H1 (cell line): ENCODE data around the gene TNFSF11. TPM values are rescaled to one million over a fixed set of nuclear protein-coding genes. Genes with fewer than 3 reads are reported as not detected.

Experiments
- CTCF ChIA-PET: fragments of 300-600 bp; sonication (Branson Sonifier 250); formaldehyde crosslinking; loops from one replicate; lab custom pipeline; 2021; ENCODE audit not compliant: partially characterized antibody; lab: Charles Lee
- POLR2A ChIA-PET: fragments of 300-600 bp; sonication (Branson Sonifier 250); formaldehyde crosslinking; loops from one replicate; lab custom pipeline; 2021; ENCODE audit warnings: inconsistent platforms; ENCODE audit not compliant: partially characterized antibody; lab: Charles Lee
- DNase-seq, 2 experiments: peaks; one replicate each; pipeline versions ENCODE4 v3.0.0 to v3.0.0-alpha.2; 2010 to 2022; ENCODE audit warnings: low spot score in 2 of 2, low read depth in 1 of 2, mixed read lengths in 1 of 2
- FAIRE-seq: peaks from 2 replicates; lab custom pipeline; 2011; peaks lifted over from hg19 to GRCh38; lab: Jason Lieb, UNC
- H2AFZ ChIP-seq: 2 replicates; pipeline ENCODE4 v1.8.1; 2012; ENCODE audit warnings: low read length, inconsistent platforms
- H2AK5ac ChIP-seq: 2 replicates; pipeline ENCODE4 v1.6.1; 2013; ENCODE audit warnings: low read depth, low read length
- H2BK120ac ChIP-seq: replicated peaks from 2 replicates; pipeline ENCODE3; 2013; ENCODE audit warnings: low read depth, low read length, inconsistent platforms
- H2BK12ac ChIP-seq: 2 replicates; pipeline ENCODE4 v1.6.1; 2013; ENCODE audit warnings: low read depth, low read length
- H2BK15ac ChIP-seq: 2 replicates; pipeline ENCODE4 v1.6.1; 2013; ENCODE audit warnings: low read length
- H2BK20ac ChIP-seq: 2 replicates; pipeline ENCODE4 v1.6.1; 2013; ENCODE audit warnings: low read length
- H2BK5ac ChIP-seq: 2 replicates; pipeline ENCODE4 v1.6.1; 2013; ENCODE audit warnings: low read depth, low read length
- H3K14ac ChIP-seq: 2 replicates; pipeline ENCODE4 v1.6.1; 2013; ENCODE audit warnings: inconsistent platforms; ENCODE audit not compliant: insufficient read length
- H3K18ac ChIP-seq: 2 replicates; pipeline ENCODE4 v1.6.1; 2013; ENCODE audit warnings: low read length; ENCODE audit errors: extremely low read depth
- H3K23ac ChIP-seq: 2 replicates; pipeline ENCODE4 v1.6.1; 2013; ENCODE audit warnings: inconsistent platforms; ENCODE audit not compliant: insufficient read length
- H3K23me2 ChIP-seq: 2 replicates; pipeline ENCODE4 v1.6.1; 2013; ENCODE audit warnings: low read depth, low read length
- H3K27ac ChIP-seq: 2 replicates; pipeline ENCODE4 v1.6.1; 2011; ENCODE audit warnings: low read depth, low read length, inconsistent platforms
- H3K27me3 ChIP-seq, 4 experiments: replicated peaks in 1 of 4; 1 replicate in 1 of 4; 2 replicates in 3 of 4; pipeline versions ENCODE4 v1.6.1 to v1.8.1; 2011 to 2013; ENCODE audit warnings: low read length in 3 of 4, mild to moderate bottlenecking in 3 of 4, inconsistent platforms in 2 of 4, mixed read lengths in 2 of 4, moderate library complexity in 1 of 4; ENCODE audit not compliant: control insufficient read depth in 3 of 4, insufficient read depth in 3 of 4; ENCODE audit errors: extremely low read depth in 1 of 4
- H3K36me3 ChIP-seq, 4 experiments: 2 replicates each; pipeline versions ENCODE4 v1.6.1 to v1.8.1; 2011 to 2013; ENCODE audit warnings: mild to moderate bottlenecking in 4 of 4, low read length in 3 of 4, moderate library complexity in 2 of 4, control low read depth in 1 of 4, inconsistent platforms in 1 of 4; ENCODE audit not compliant: insufficient read depth in 4 of 4, control insufficient read depth in 2 of 4
- H3K4ac ChIP-seq: replicated peaks from 2 replicates; pipeline ENCODE3; 2013; ENCODE audit warnings: low read length, low read depth, mixed read lengths, inconsistent platforms; ENCODE audit not compliant: insufficient read length
- H3K4me1 ChIP-seq, 4 experiments: replicated peaks in 1 of 4; 1 replicate in 1 of 4; 2 replicates in 3 of 4; pipeline versions ENCODE4 v1.6.1 to v1.8.1; 2011 to 2013; ENCODE audit warnings: low read length in 3 of 4, inconsistent platforms in 2 of 4, mixed read lengths in 1 of 4; ENCODE audit not compliant: insufficient read depth in 4 of 4, control insufficient read depth in 3 of 4
- H3K4me2 ChIP-seq, 2 experiments: 2 replicates each; pipeline versions ENCODE4 v1.6.1 to v1.8.1; 2011 to 2013; ENCODE audit warnings: low read depth in 2 of 2, low read length in 2 of 2, control low read depth in 1 of 2, inconsistent platforms in 1 of 2, mild to moderate bottlenecking in 1 of 2; ENCODE audit not compliant: insufficient read depth in 1 of 2
- H3K4me3 ChIP-seq, 4 experiments: fragments of 200-600, 300-600 bp in 1 of 4; sonication (generic), shearing (Covaris generic), sonication (Bioruptor Twin) in 1 of 4; 2 replicates each; pipeline versions ENCODE4 v1.5.1 to v1.8.1; 2011 to 2016; ENCODE audit warnings: low read length in 4 of 4, low read depth in 3 of 4, control low read depth in 2 of 4, inconsistent platforms in 2 of 4, mild to moderate bottlenecking in 2 of 4, mixed read lengths in 1 of 4, moderate library complexity in 1 of 4; ENCODE audit not compliant: insufficient read depth in 2 of 4; ENCODE audit errors: extremely low read depth in 1 of 4
- H3K56ac ChIP-seq: replicated peaks from 2 replicates; pipeline ENCODE3; 2013; ENCODE audit warnings: low read depth, mild to moderate bottlenecking, mixed read lengths, low read length, inconsistent platforms; ENCODE audit not compliant: insufficient read length
- H3K79me1 ChIP-seq: 2 replicates; pipeline ENCODE4 v1.6.1; 2013; ENCODE audit warnings: low read depth, low read length, control low read depth
- H3K79me2 ChIP-seq, 2 experiments: 2 replicates each; pipeline versions ENCODE4 v1.6.1 to v1.8.1; 2012 to 2013; ENCODE audit warnings: low read length in 2 of 2, mild to moderate bottlenecking in 2 of 2, inconsistent platforms in 1 of 2; ENCODE audit not compliant: insufficient read depth in 2 of 2, control insufficient read depth in 1 of 2
- H3K9ac ChIP-seq, 4 experiments: replicated peaks in 1 of 4; 1 replicate in 1 of 4; 2 replicates in 3 of 4; pipeline versions ENCODE4 v1.6.1 to v1.8.1; 2011 to 2013; ENCODE audit warnings: low read depth in 3 of 4, low read length in 3 of 4, control low read depth in 2 of 4, mild to moderate bottlenecking in 2 of 4, moderate library complexity in 2 of 4, inconsistent platforms in 1 of 4; ENCODE audit errors: extremely low read depth in 1 of 4
- H3K9me3 ChIP-seq, 2 experiments: 2 replicates each; pipeline versions ENCODE4 v1.6.1 to v1.8.1; 2012 to 2013; ENCODE audit warnings: mild to moderate bottlenecking in 2 of 2, moderate library complexity in 2 of 2, control low read depth in 1 of 2, inconsistent platforms in 1 of 2, low read depth in 1 of 2, low read length in 1 of 2, mixed read lengths in 1 of 2; ENCODE audit not compliant: insufficient read depth in 2 of 2
- H4K20me1 ChIP-seq, 2 experiments: replicated peaks in 1 of 2; 2 replicates each; pipeline versions ENCODE3 to v1.8.1; 2011 to 2013; ENCODE audit warnings: inconsistent platforms in 2 of 2, low read length in 2 of 2, mild to moderate bottlenecking in 1 of 2; ENCODE audit not compliant: insufficient read depth in 2 of 2, control insufficient read depth in 1 of 2
- H4K5ac ChIP-seq: 2 replicates; pipeline ENCODE4 v1.6.1; 2013; ENCODE audit warnings: low read length, low read depth, mixed read lengths, inconsistent platforms; ENCODE audit not compliant: insufficient read length
- H4K8ac ChIP-seq: 2 replicates; pipeline ENCODE4 v1.8.0; 2013; ENCODE audit warnings: mild to moderate bottlenecking, moderate library complexity, low read length, inconsistent platforms; ENCODE audit not compliant: insufficient read depth; ENCODE audit errors: extremely low read depth
- H4K91ac ChIP-seq: replicated peaks from 2 replicates; pipeline ENCODE3; 2013; ENCODE audit warnings: low read length, mixed read lengths, inconsistent platforms; ENCODE audit not compliant: insufficient read length
- CEBPB ChIP-seq: IDR thresholded peaks from 2 replicates; pipeline ENCODE4 v1.6.1; 2012; ENCODE audit warnings: low read depth, low read length
- CHD1 ChIP-seq: IDR thresholded peaks from 2 replicates; pipeline ENCODE4 v1.6.1; 2012; ENCODE audit warnings: low read depth, low read length, improper control_type of control experiment
- EZH2 ChIP-seq: fragments of 200-600 bp; sonication (generic); IDR thresholded peaks from 2 replicates; pipeline ENCODE4 v1.7.1; 2012; ENCODE audit warnings: low read depth, mild to moderate bottlenecking, moderate library complexity, low read length, inconsistent platforms; ENCODE audit not compliant: severe bottlenecking
- FOSL1 ChIP-seq: IDR thresholded peaks from 2 replicates; pipeline ENCODE4 v1.6.1; 2011; ENCODE audit warnings: mild to moderate bottlenecking, low read depth, low read length, moderate library complexity; ENCODE audit not compliant: insufficient read depth
- GTF2F1 ChIP-seq: IDR thresholded peaks from 2 replicates; pipeline ENCODE4 v1.6.1; 2012; ENCODE audit warnings: low read depth, low read length, improper control_type of control experiment, borderline replicate concordance
- HDAC2 ChIP-seq, 2 experiments: fragments of 300-600 bp in 1 of 2; sonication (generic) in 1 of 2; IDR thresholded peaks; 2 replicates each; pipeline ENCODE4 v1.6.1; 2011 to 2012; ENCODE audit warnings: low read depth in 2 of 2, low read length in 2 of 2, mild to moderate bottlenecking in 2 of 2, moderate library complexity in 2 of 2, borderline replicate concordance in 1 of 2, inconsistent platforms in 1 of 2
- HDAC6 ChIP-seq: IDR thresholded peaks from one replicate; pipeline ENCODE4 v1.7.1; 2012; ENCODE audit warnings: low read depth, mild to moderate bottlenecking, inconsistent platforms, low read length, moderate library complexity
- NANOG ChIP-seq: IDR thresholded peaks from 2 replicates; pipeline ENCODE4 v1.6.1; 2011; ENCODE audit warnings: low read length, low read depth, mild to moderate bottlenecking, inconsistent platforms; ENCODE audit not compliant: insufficient read depth, poor library complexity, severe bottlenecking
- POLR2AphosphoS5 ChIP-seq: IDR thresholded peaks from 2 replicates; pipeline ENCODE4 v1.6.1; 2011; ENCODE audit warnings: low read depth, low read length
- SAP30 ChIP-seq: fragments of 300-600 bp; sonication (generic); IDR thresholded peaks from 2 replicates; pipeline ENCODE4 v1.7.1; 2012; ENCODE audit warnings: low read length, moderate library complexity, mild to moderate bottlenecking, inconsistent platforms; ENCODE audit not compliant: insufficient read depth, insufficient replicate concordance
- TBP ChIP-seq: IDR thresholded peaks from 2 replicates; pipeline ENCODE4 v1.6.1; 2011; ENCODE audit warnings: low read depth, low read length, improper control_type of control experiment
- WGBS, 2 experiments: shearing (Covaris generic) in 1 of 2; methylation state at CpG; one replicate each; pipeline versions ENCODE4 v1.1.6 to v1.1.7; 2013 to 2015; ENCODE audit warnings: low lambda C conversion rate in 2 of 2, mixed read lengths in 2 of 2, inconsistent platforms in 1 of 2, low coverage in 1 of 2, missing lambda C conversion rate in 1 of 2; ENCODE audit not compliant: insufficient replicate concordance in 2 of 2, insufficient coverage in 1 of 2, insufficient read length in 1 of 2; ENCODE audit errors: extremely low coverage in 1 of 2, missing lambda C conversion rate in 1 of 2; 5-methylcytosine and 5-hydroxymethylcytosine counted together
- polyA plus RNA-seq, 7 experiments: library from polyadenylated mRNA; depleted of rRNA in 3 of 7; stranded (reverse) in 5 of 7; unstranded in 2 of 7; fragments of >200 nt in 5 of 7; fragments of 200-250 nt in 2 of 7; gene quantifications; 1 replicate in 5 of 7; 2 replicates in 1 of 7; 4 replicates in 1 of 7; pipeline versions ENCODE4 v1.2.1 to v1.2.3, GENCODE V29; 2011 to 2013; ENCODE audit warnings: missing spikeins in 2 of 7, mixed read lengths in 2 of 7
- total RNA-seq: library from RNA; stranded (reverse); fragmentation: NEBNext Ultra II Directional; extraction: Animal tissue kit (Norgen Biotek cat#: 25700); gene quantifications from 2 replicates; pipeline ENCODE4 v1.2.1, GENCODE V29; 2021

Gene TNFSF11
- total and polyA plus RNA-seq, 2 of the 8 experiments (the other 6 are each of a cell fraction or from before 2014, with no cell fraction given), result 9.3 to 12.0 TPM

DNA sequence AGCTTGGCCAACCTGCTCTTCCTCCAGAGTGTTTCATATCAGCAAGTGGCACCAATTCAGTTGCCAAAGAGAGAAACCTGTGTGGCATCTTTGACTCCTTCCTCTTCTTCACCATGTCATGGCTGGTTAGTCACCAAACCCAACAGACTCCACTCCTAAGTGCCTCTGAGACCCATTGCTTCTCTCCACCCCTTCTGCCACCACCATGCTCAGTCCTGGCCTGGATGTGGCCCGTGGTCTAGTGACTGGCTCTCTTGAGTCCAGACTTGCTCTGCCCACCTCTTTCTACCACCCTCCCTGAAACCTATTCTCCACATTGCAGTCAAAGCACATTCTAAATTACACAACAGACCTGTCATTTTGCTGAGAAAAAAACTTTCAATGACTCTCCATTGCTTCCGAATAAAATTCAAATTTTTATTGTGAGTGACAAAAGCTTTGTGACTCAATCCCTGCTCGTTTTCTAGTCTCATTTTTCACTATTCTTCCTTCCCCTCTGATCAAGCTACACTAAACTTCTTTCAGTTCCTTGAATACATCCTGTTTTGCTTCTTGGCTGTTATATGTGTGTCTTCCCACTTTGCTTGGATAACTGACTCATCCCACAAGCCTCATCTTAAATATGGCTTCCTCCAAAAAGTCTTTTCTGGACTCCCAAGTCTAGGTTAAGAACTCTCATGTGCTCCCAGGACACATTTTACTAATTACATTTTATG lies 12.0 kb upstream of the TNFSF11 start:
- H3K14ac ChIP-seq, result no peak overlapping the region
- H3K27ac ChIP-seq, result no peak overlapping the region
- WGBS, 2 experiments, result 73% methylated on average over 3 of the region's 3 CpGs; no CpG with 5 or more reads in 1 of the 2 experiments
- ChIA-PET CTCF (no interaction called here), POLR2A (no interaction called here)
- H3K4me3 ChIP-seq, result no peak overlapping the region
- DNase-seq (no peak), FAIRE-seq (no peak)
- H4K20me1 ChIP-seq, result no peaks in the 10 kb centered on the region
- no peak overlapping the region for H2BK5ac ChIP-seq
- H3K4me1 ChIP-seq, result no peaks in the 10 kb centered on the region
- H4K5ac ChIP-seq, result no peak overlapping the region
- H4K8ac ChIP-seq, result no peak overlapping the region
- H3K23ac ChIP-seq, result no peak overlapping the region
- H2BK20ac ChIP-seq, result no peak overlapping the region
- no peak overlapping the region for H3K4ac ChIP-seq
- peaks cover 0 to 3% of the 10 kb centered on the region in 2 experiments; a peak in 1 of 4 replicates for H3K9me3 ChIP-seq
- no peak overlapping the region for H2AK5ac ChIP-seq
- no peak overlapping the region for H2AFZ ChIP-seq
- H3K4me2 ChIP-seq, result no peak overlapping the region
- no peaks in the 10 kb centered on the region for H3K27me3 ChIP-seq
- H2BK15ac ChIP-seq, result no peak overlapping the region
- no peaks in the 10 kb centered on the region for H3K79me2 ChIP-seq
- no peak overlapping the region for H3K18ac ChIP-seq
- no peak overlapping the region for H3K56ac ChIP-seq
- no peak overlapping the region for H3K9ac ChIP-seq
- no peaks in the 10 kb centered on the region for H3K23me2 ChIP-seq
- H4K91ac ChIP-seq, result peak overlapping the region; percentile 73
- no peaks in the 10 kb centered on the region for H3K79me1 ChIP-seq
- H2BK120ac ChIP-seq, result no peak overlapping the region
- H2BK12ac ChIP-seq, result no peak overlapping the region
- no peaks in the 10 kb centered on the region for H3K36me3 ChIP-seq
- no peak for TF ChIP-seq TBP
- TF ChIP-seq CEBPB, result no peak
- TF ChIP-seq GTF2F1, result no peak
- no peak for TF ChIP-seq SAP30
- TF ChIP-seq CHD1, result no peak
- TF ChIP-seq POLR2AphosphoS5, result no peak
- TF ChIP-seq FOSL1, result no peak
- TF ChIP-seq EZH2, result no peak
- TF ChIP-seq HDAC6, result no peak
- TF ChIP-seq HDAC2 (IDR thresholded peaks at IDR 0.05; ENCODE audit: borderline replicate concordance in 1 of 2, low read depth in 2 of 2, low read length in 2 of 2), result no peak
- TF ChIP-seq NANOG, result no peak
